ENCODE results near the gene PGAP1.
"Not testable (repeated sequence)": the region's sequence is repeated elsewhere in the genome, so short reads cannot be mapped to it uniquely, and the experiment has no call there.

PGAP1 gene

GRCh38 chr2:196952936-196953335 is 26.4 kb upstream of the PGAP1 start:
- in situ Hi-C loops (cut with MboI; ENCODE audit: low sequenced_read_pairs): no loop called here

GRCh38 chr2:196951973-196952372 is 25.5 kb upstream of the PGAP1 start:
- in situ Hi-C loops (cut with MboI; ENCODE audit: low sequenced_read_pairs): no loop called here

GRCh38 chr2:196949116-196949515 is 22.6 kb upstream of the PGAP1 start:
- in situ Hi-C loops (cut with MboI; ENCODE audit: low sequenced_read_pairs): no loop called here

GRCh38 chr2:196944570-196944969 is 18.1 kb upstream of the PGAP1 start:
- in situ Hi-C loops (cut with MboI; ENCODE audit: low sequenced_read_pairs): no loop called here

- in situ Hi-C loops (cut with MboI; ENCODE audit: low sequenced_read_pairs): no loop called here
Measured at GRCh38 chr2:196941398-196942078, 15.0 kb upstream of the PGAP1 start.

- in situ Hi-C loops (cut with MboI; ENCODE audit: low sequenced_read_pairs): no loop called here
Measured at GRCh38 chr2:196939371-196939770, 12.9 kb upstream of the PGAP1 start.

- in situ Hi-C loops (cut with MboI; ENCODE audit: low sequenced_read_pairs): no loop called here
Measured at GRCh38 chr2:196935432-196935831, 8.9 kb upstream of the PGAP1 start.

- in situ Hi-C loops (cut with MboI; ENCODE audit: low sequenced_read_pairs): no loop called here
Measured at GRCh38 chr2:196934672-196935071, 8.2 kb upstream of the PGAP1 start.

- in situ Hi-C loops (cut with MboI; ENCODE audit: low sequenced_read_pairs): no loop called here
Measured at GRCh38 chr2:196931555-196931954, 5.0 kb upstream of the PGAP1 start.

GRCh38 chr2:196927376-196928225 is 1.1 kb upstream of the PGAP1 start:
- in situ Hi-C loops (cut with MboI; ENCODE audit: low sequenced_read_pairs): no loop called here

GRCh38 chr2:196925768-196926561 is 542 bp downstream of the PGAP1 start:
- in situ Hi-C loops (cut with MboI; ENCODE audit: low sequenced_read_pairs): no loop called here

- in situ Hi-C loops (cut with MboI; ENCODE audit: low sequenced_read_pairs): no loop called here
Measured at GRCh38 chr2:196925051-196925767, 1.3 kb downstream of the PGAP1 start.

GRCh38 chr2:196924051-196924450 is 2.5 kb downstream of the PGAP1 start:
- in situ Hi-C loops (cut with MboI; ENCODE audit: low sequenced_read_pairs): no loop called here

- in situ Hi-C loops (cut with MboI; ENCODE audit: low sequenced_read_pairs): no loop called here
Measured at GRCh38 chr2:196918927-196919326, 7.6 kb downstream of the PGAP1 start.

- in situ Hi-C loops (cut with MboI; ENCODE audit: low sequenced_read_pairs): no loop called here
Measured at GRCh38 chr2:196917802-196918201, 8.7 kb downstream of the PGAP1 start.

- in situ Hi-C loops (cut with MboI; ENCODE audit: low sequenced_read_pairs): no loop called here
Measured at GRCh38 chr2:196915507-196916189, 10.9 kb downstream of the PGAP1 start.

- in situ Hi-C loops (cut with MboI; ENCODE audit: low sequenced_read_pairs): no loop called here
Measured at GRCh38 chr2:196914867-196915460, 11.5 kb downstream of the PGAP1 start.

- in situ Hi-C loops (cut with MboI; ENCODE audit: low sequenced_read_pairs): no loop called here
Measured at GRCh38 chr2:196913691-196914090, 12.8 kb downstream of the PGAP1 start.

GRCh38 chr2:196905365-196905764 is 21.1 kb downstream of the PGAP1 start:
- in situ Hi-C loops (cut with MboI; ENCODE audit: low sequenced_read_pairs): not testable (repeated sequence)

- in situ Hi-C loops (cut with MboI; ENCODE audit: low sequenced_read_pairs): no loop called here
Measured at GRCh38 chr2:196902828-196903227, 23.7 kb downstream of the PGAP1 start.

All from HL-60/S4 (cell line).